Esophagus squamous epithelium (tissue), 4 donors: Measurements from ENCODE around the gene ABCC1.

Experiments
- CTCF ChIP-seq, 6 experiments: fragments of 450-650 bp in 4 of 6; fragments of 200-600 bp in 2 of 6; sonication (generic) in 2 of 6; IDR thresholded peaks; one replicate each; pipeline ENCODE4 v1.5.1; 2016 to 2019; ENCODE audit warnings: antibody characterized with exemption in 6 of 6, mild to moderate bottlenecking in 4 of 6, moderate library complexity in 4 of 6
- POLR2A ChIP-seq, 4 donors: fragments of 450-650 bp; IDR thresholded peaks; one replicate each; pipeline ENCODE4 v1.6.1; 2017; ENCODE audit warnings: antibody characterized with exemption in 4 of 4, mild to moderate bottlenecking in 4 of 4, moderate library complexity in 3 of 4

- no peak for TF ChIP-seq CTCF (IDR thresholded peaks at IDR 0.05)
- no peak for TF ChIP-seq POLR2A (IDR thresholded peaks at IDR 0.05)
Measured at GRCh38 chr16:16122264-16122663, 172.8 kb downstream of the ABCC1 start.
